A673 (cell line): ENCODE data around the gene PPP4R2. TPM values are rescaled to one million over a fixed set of nuclear protein-coding genes. Genes with fewer than 3 reads are reported as not detected.

Experiments used
- BruUV-seq: library from RNA; stranded (reverse); fragments of 400-500 nt; replicated peaks from 2 replicates; lab custom pipeline; 2021; lab: Mats Ljungman, UMichigan
- CTCF ChIA-PET: fragments of 300-600 bp; sonication (Branson Sonifier 250); formaldehyde crosslinking; loops from one replicate; lab custom pipeline; 2022; ENCODE audit warnings: antibody characterized with exemption; lab: Charles Lee
- POLR2A ChIA-PET: fragments of 300-600 bp; sonication (Branson Sonifier 250); formaldehyde crosslinking; loops from one replicate; lab custom pipeline; 2022; ENCODE audit warnings: antibody characterized with exemption; ENCODE audit not compliant: low non-redundant PET; lab: Charles Lee
- DNase-seq: peaks from one replicate; pipeline ENCODE4 v3.0.0-alpha.2; 2015; ENCODE audit warnings: low spot score
- H3K27ac ChIP-seq: fragments of 200-600 bp; sonication (generic); 2 replicates; pipeline ENCODE4 v1.5.1; 2016; ENCODE audit warnings: mixed run types, low read depth, mild to moderate bottlenecking, mixed read lengths, antibody characterized with exemption, low read length; ENCODE audit not compliant: poor library complexity, severe bottlenecking
- H3K27me3 ChIP-seq: fragments of 200-600 bp; sonication (generic); replicated peaks from 2 replicates; pipeline ENCODE4 v1.6.1; 2017; ENCODE audit warnings: mixed run types, low read depth, mild to moderate bottlenecking, mixed read lengths, antibody characterized with exemption, low read length; ENCODE audit not compliant: insufficient read depth, poor library complexity
- H3K36me3 ChIP-seq: fragments of 200-600 bp; sonication (generic); 2 replicates; pipeline ENCODE4 v1.6.1; 2016; ENCODE audit warnings: mixed run types, mild to moderate bottlenecking, mixed read lengths, antibody characterized with exemption, low read length; ENCODE audit not compliant: insufficient read depth, poor library complexity, severe bottlenecking
- H3K4me1 ChIP-seq: fragments of 200-600 bp; sonication (generic); 2 replicates; pipeline ENCODE4 v1.6.1; 2017; ENCODE audit warnings: mixed run types, mild to moderate bottlenecking, mixed read lengths, antibody characterized with exemption, low read length; ENCODE audit not compliant: insufficient read depth, poor library complexity, severe bottlenecking
- H3K4me3 ChIP-seq: fragments of 200-600 bp; sonication (generic); 2 replicates; pipeline ENCODE4 v1.5.1; 2016; ENCODE audit warnings: low read depth, mixed run types, mild to moderate bottlenecking, mixed read lengths, low read length; ENCODE audit not compliant: poor library complexity, severe bottlenecking
- H3K9me3 ChIP-seq: fragments of 200-600 bp; sonication (generic); 2 replicates; pipeline ENCODE4 v1.6.1; 2016; ENCODE audit warnings: mixed run types, low read depth, mild to moderate bottlenecking, mixed read lengths, antibody characterized with exemption, low read length; ENCODE audit not compliant: poor library complexity, severe bottlenecking
- CTCF ChIP-seq: fragments of 300-800, 200-600 bp; sonication (generic); conservative IDR thresholded peaks from 2 replicates; pipeline ENCODE4 v1.5.1; 2017; ENCODE audit warnings: low read depth, mild to moderate bottlenecking, antibody characterized with exemption, low read length, moderate library complexity, mixed read lengths
- EZH2 ChIP-seq: fragments of 200-600 bp; sonication (generic); IDR thresholded peaks from 2 replicates; pipeline ENCODE4 v1.6.1; 2017; ENCODE audit warnings: borderline replicate concordance, low read depth, mild to moderate bottlenecking, mixed read lengths, antibody characterized with exemption, low read length; ENCODE audit not compliant: poor library complexity, severe bottlenecking
- intact Hi-C: fragments of 100-400 bp; cut with micrococcal nuclease; formaldehyde crosslinking; loops from one replicate; pipeline ENCODE4 v1.10.0; 2022; ENCODE audit not compliant: unreplicated experiment
- total RNA-seq: library from RNA; stranded (reverse); gene quantifications from 2 replicates; pipeline ENCODE4 v1.2.3, GENCODE V29; 2021

Gene PPP4R2
- total RNA-seq, 1 experiment from 2014 or later = 41.4 TPM

- no peaks in the 10 kb centered on the region for H3K4me1 ChIP-seq
- H3K9me3 ChIP-seq = no peaks in the 10 kb centered on the region
- no peaks in the 10 kb centered on the region for H3K36me3 ChIP-seq
- no TSS peak for BruUV-seq
- no peaks in the 10 kb centered on the region for H3K27me3 ChIP-seq
- ChIA-PET POLR2A (no interaction called here), CTCF (no interaction called here)
- TF ChIP-seq CTCF (no peak), EZH2 (no peak)
- DNase-seq = no peak
- intact Hi-C loops = no loop called here
- no peak overlapping the region for H3K27ac ChIP-seq
- no peak overlapping the region for H3K4me3 ChIP-seq
These were observed 22.8 kb upstream of the PPP4R2 start for GRCh38 chr3:72973786-72974185.

- ChIA-PET POLR2A (no interaction called here), CTCF (no interaction called here)
- Histone ChIP-seq H3K36me3 (no peaks in the 10 kb centered on the region), H3K4me3 (no peak overlapping the region), H3K9me3 (no peaks in the 10 kb centered on the region), H3K27me3 (no peaks in the 10 kb centered on the region), H3K4me1 (no peaks in the 10 kb centered on the region), H3K27ac (no peak overlapping the region)
- DNase-seq = no peak
- BruUV-seq = no TSS peak
- intact Hi-C loops = no loop called here
- TF ChIP-seq EZH2 (no peak), CTCF (no peak)
These were observed 21.7 kb upstream of the PPP4R2 start for GRCh38 chr3:72974956-72975355.

GRCh38 chr3:72976281-72976741, 20.3 kb upstream of the PPP4R2 start:
- Histone ChIP-seq H3K27ac (no peak overlapping the region), H3K27me3 (no peaks in the 10 kb centered on the region), H3K9me3 (no peaks in the 10 kb centered on the region), H3K4me3 (no peak overlapping the region), H3K4me1 (no peaks in the 10 kb centered on the region), H3K36me3 (no peaks in the 10 kb centered on the region)
- intact Hi-C loops = no loop called here
- POLR2A ChIA-PET = no interaction called here
- CTCF ChIA-PET = no interaction called here
- no TSS peak for BruUV-seq
- TF ChIP-seq CTCF = no peak
- TF ChIP-seq EZH2 = no peak
- DNase-seq = no peak
